GM23248 (cell line): Measurements from ENCODE around the gene BMS1.

Experiments used
- EZH2 ChIP-seq: fragments of 200-600 bp; sonication (generic); IDR thresholded peaks from 2 replicates; pipeline ENCODE4 v1.6.1; 2018; ENCODE audit warnings: antibody characterized with exemption, mild to moderate bottlenecking; ENCODE audit not compliant: insufficient read depth, poor library complexity, severe bottlenecking
- EZH2phosphoT487 ChIP-seq: fragments of 200-600 bp; sonication (generic); IDR thresholded peaks from 2 replicates; pipeline ENCODE4 v1.6.1; 2018; ENCODE audit warnings: antibody characterized with exemption, moderate library complexity, mild to moderate bottlenecking, low read depth; ENCODE audit not compliant: insufficient read depth

GRCh38 chr10:42830237-42830636 lies 47.6 kb downstream of the BMS1 start:
- TF ChIP-seq EZH2 (no peak), EZH2phosphoT487 (no peak)
